ENCODE data around the gene GOPC. TPM values are rescaled to one million over a fixed set of nuclear protein-coding genes. Genes with fewer than 3 reads are reported as not detected.

Gene GOPC
- total RNA-seq, 3 donors from 2014 or later = 25.6 to 36.6 (median 29.5) TPM

GRCh38 chr6:117615750-117616390, 13.6 kb upstream of the GOPC start:
- intact Hi-C loops (cut with DNase I; ENCODE audit: low total_unique reads) = no loop called here
- no peaks in the 10 kb centered on the region for H3K36me3 ChIP-seq
- no peaks in the 10 kb centered on the region for H3K9me3 ChIP-seq
- no peak for DNase-seq (ENCODE audit: low spot score in 2 of 2)
- no peaks in the 10 kb centered on the region for H3K27me3 ChIP-seq
- H3K27ac ChIP-seq = no peak overlapping the region
- no peak for TF ChIP-seq POLR2AphosphoS5 (IDR thresholded peaks at IDR 0.05)
- TF ChIP-seq CTCF (IDR thresholded peaks at IDR 0.05) = no peak
- no peak for TF ChIP-seq POLR2A (IDR thresholded peaks at IDR 0.05)
- H3K4me3 ChIP-seq = no peak overlapping the region
- H3K4me1 ChIP-seq = no peaks in the 10 kb centered on the region

- no peaks in the 10 kb centered on the region for H3K27me3 ChIP-seq
- no peak for DNase-seq (ENCODE audit: low spot score in 2 of 2)
- no peak overlapping the region for H3K27ac ChIP-seq
- no peak overlapping the region for H3K4me3 ChIP-seq
- no peaks in the 10 kb centered on the region for H3K9me3 ChIP-seq
- no peaks in the 10 kb centered on the region for H3K4me1 ChIP-seq
- no peaks in the 10 kb centered on the region for H3K36me3 ChIP-seq
- intact Hi-C loops (cut with DNase I; ENCODE audit: low total_unique reads) = no loop called here
- TF ChIP-seq POLR2A (IDR thresholded peaks at IDR 0.05) (no peak), CTCF (IDR thresholded peaks at IDR 0.05) (no peak), POLR2AphosphoS5 (IDR thresholded peaks at IDR 0.05) (no peak)
Measured at GRCh38 chr6:117613920-117614560, 11.7 kb upstream of the GOPC start.

DNA sequence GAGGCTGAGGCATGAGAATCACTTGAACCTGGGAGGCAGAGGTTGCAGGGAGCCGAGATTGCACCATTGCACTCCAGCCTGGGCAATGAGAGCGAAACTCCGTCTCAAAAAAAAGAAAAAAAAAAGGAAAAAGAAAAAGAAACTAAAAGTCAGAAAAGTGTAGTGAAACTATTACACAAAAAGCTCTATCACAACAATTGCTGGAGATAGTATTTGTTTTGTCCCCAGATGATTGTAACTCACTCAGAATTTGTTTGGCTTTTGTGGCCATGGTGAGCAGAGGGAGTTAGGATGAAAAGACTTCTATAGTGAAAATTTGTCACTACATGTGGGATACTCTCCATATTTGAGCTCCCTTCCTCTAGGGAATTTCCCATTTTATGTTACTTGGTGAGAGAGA, 5.2 kb upstream of the GOPC start:
- Histone ChIP-seq H3K4me3 (no peak overlapping the region), H3K27me3 (no peaks in the 10 kb centered on the region), H3K9me3 (no peaks in the 10 kb centered on the region), H3K4me1 (no peaks in the 10 kb centered on the region), H3K27ac (no peak overlapping the region), H3K36me3 (no peaks in the 10 kb centered on the region)
- TF ChIP-seq POLR2AphosphoS5 (IDR thresholded peaks at IDR 0.05) = no peak
- DNase-seq (ENCODE audit: low spot score in 2 of 2) = no peak
- intact Hi-C loops (cut with DNase I; ENCODE audit: low total_unique reads) = no loop called here

- Histone ChIP-seq H3K9me3 (no peaks in the 10 kb centered on the region), H3K4me3 (no peak overlapping the region), H3K36me3 (no peaks in the 10 kb centered on the region), H3K27me3 (no peaks in the 10 kb centered on the region), H3K4me1 (peaks cover 0 to 10% of the 10 kb centered on the region in 2 donors), H3K27ac (no peak overlapping the region)
- TF ChIP-seq POLR2AphosphoS5 (IDR thresholded peaks at IDR 0.05) (no peak), CTCF (IDR thresholded peaks at IDR 0.05) (peak in 2 of 3 donors; percentile 35 to 58)
- intact Hi-C loops (cut with DNase I; ENCODE audit: low total_unique reads) = no loop called here
- no peak for DNase-seq (ENCODE audit: low spot score in 2 of 2)
Measured at GRCh38 chr6:117605169-117605826, 3.0 kb upstream of the GOPC start.

- Histone ChIP-seq H3K9me3 (no peaks in the 10 kb centered on the region), H3K36me3 (no peaks in the 10 kb centered on the region), H3K27ac (no peak overlapping the region), H3K4me1 (peaks cover 0 to 16% of the 10 kb centered on the region in 2 donors), H3K4me3 (no peak overlapping the region), H3K27me3 (no peaks in the 10 kb centered on the region)
- TF ChIP-seq POLR2AphosphoS5 (IDR thresholded peaks at IDR 0.05) (no peak), POLR2A (IDR thresholded peaks at IDR 0.05) (no peak), CTCF (IDR thresholded peaks at IDR 0.05) (no peak)
- no peak for DNase-seq (ENCODE audit: low spot score in 2 of 2)
- intact Hi-C loops (cut with DNase I; ENCODE audit: low total_unique reads) = no loop called here
Measured at GRCh38 chr6:117603821-117604220, 1.5 kb upstream of the GOPC start.

Data from breast epithelium (tissue), 4 donors.